Ovary (tissue), 3 donors: ENCODE results near the gene JAG2.

Experiments
- EP300 ChIP-seq: sonication (generic); formaldehyde crosslinking; IDR thresholded peaks from one replicate; pipeline ENCODE4 v1.6.1; 2017; ENCODE audit warnings: antibody characterized with exemption
- POLR2A ChIP-seq: fragments of 450-650 bp; IDR thresholded peaks from one replicate; pipeline ENCODE4 v1.6.1; 2017; ENCODE audit warnings: antibody characterized with exemption, mild to moderate bottlenecking, moderate library complexity
- TF ChIP-seq, protein P1 (sequence below), 3 donors: fragments of 450-650 bp in 2 of 3; fragments of 200-600 bp in 1 of 3; IDR thresholded peaks; one replicate each; pipeline versions ENCODE4 v1.5.1 to v1.8.0; 2016 to 2022; ENCODE audit warnings: antibody characterized with exemption in 3 of 3, mild to moderate bottlenecking in 1 of 3
- donor health status: DM: no; HTN: no; CAD: no.

DNA sequence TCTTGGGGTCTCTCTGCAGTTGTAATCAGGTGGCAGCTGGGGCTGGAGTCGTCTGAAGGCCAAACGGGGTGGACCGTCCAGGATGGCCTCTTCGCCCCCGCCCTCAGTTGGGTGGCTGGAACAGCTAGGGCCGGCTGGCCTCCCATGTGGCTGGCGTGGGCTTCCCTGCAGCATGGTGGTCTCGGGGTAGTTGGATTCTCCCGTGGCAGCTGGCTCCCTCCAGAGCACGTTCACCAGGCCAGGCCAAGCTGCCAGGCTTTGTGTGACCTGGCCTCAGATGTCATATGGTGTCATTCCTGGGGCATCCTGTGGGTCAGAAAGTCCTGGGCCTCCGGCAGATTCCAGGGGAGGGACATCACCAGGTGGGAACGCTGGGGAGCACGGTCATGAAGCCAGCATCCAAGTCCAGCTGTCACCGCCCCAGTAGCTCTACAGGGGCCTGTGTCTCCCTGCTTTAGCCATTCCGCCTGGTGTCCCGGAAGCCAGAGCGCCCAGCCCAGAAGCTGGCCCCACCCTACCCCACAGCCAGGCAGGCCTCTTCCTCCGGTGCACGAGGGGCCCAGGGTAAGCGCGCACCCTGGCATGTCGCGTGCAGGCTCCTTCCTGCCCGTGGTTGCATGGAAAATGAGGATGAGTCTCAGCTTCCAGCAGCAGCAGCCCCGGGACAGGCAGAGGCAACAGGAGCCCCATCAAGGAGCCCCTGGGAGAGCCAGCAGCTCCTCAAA, 13.9 kb upstream of the JAG2 start:
- TF ChIP-seq, protein P1, sequence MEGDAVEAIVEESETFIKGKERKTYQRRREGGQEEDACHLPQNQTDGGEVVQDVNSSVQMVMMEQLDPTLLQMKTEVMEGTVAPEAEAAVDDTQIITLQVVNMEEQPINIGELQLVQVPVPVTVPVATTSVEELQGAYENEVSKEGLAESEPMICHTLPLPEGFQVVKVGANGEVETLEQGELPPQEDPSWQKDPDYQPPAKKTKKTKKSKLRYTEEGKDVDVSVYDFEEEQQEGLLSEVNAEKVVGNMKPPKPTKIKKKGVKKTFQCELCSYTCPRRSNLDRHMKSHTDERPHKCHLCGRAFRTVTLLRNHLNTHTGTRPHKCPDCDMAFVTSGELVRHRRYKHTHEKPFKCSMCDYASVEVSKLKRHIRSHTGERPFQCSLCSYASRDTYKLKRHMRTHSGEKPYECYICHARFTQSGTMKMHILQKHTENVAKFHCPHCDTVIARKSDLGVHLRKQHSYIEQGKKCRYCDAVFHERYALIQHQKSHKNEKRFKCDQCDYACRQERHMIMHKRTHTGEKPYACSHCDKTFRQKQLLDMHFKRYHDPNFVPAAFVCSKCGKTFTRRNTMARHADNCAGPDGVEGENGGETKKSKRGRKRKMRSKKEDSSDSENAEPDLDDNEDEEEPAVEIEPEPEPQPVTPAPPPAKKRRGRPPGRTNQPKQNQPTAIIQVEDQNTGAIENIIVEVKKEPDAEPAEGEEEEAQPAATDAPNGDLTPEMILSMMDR (IDR thresholded peaks at IDR 0.05), result no peak
- TF ChIP-seq POLR2A, result no peak
- TF ChIP-seq EP300, result no peak
